Measurements from ENCODE around the gene POLR2H. TPM values are rescaled to one million over a fixed set of nuclear protein-coding genes. Genes with fewer than 3 reads are reported as not detected.

Gene POLR2H
- total RNA-seq, 2 donors from 2014 or later = 98.2 to 130 TPM

DNA sequence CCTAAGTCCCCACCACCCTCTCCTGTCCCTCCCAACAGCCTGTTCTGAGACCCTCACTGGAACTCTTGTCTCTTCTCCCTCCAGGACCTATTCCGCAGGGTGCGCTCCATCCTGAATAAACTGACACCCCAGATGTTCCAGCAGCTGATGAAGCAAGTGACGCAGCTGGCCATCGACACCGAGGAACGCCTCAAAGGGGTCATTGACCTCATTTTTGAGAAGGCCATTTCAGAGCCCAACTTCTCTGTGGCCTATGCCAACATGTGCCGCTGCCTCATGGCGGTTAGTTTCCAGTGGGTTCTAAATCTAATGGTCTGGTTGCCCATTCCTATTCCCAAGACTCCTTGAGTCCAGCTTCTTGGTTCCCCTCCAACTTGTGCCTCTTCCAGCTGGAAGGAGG is 37.8 kb upstream of the POLR2H start:
- no peak overlapping the region for H3K9ac ChIP-seq (ENCODE audit: low read depth in 2 of 2, low read length in 2 of 2)
- peaks cover 4% of the 10 kb centered on the region for H3K4me1 ChIP-seq
- TF ChIP-seq, protein P1, sequence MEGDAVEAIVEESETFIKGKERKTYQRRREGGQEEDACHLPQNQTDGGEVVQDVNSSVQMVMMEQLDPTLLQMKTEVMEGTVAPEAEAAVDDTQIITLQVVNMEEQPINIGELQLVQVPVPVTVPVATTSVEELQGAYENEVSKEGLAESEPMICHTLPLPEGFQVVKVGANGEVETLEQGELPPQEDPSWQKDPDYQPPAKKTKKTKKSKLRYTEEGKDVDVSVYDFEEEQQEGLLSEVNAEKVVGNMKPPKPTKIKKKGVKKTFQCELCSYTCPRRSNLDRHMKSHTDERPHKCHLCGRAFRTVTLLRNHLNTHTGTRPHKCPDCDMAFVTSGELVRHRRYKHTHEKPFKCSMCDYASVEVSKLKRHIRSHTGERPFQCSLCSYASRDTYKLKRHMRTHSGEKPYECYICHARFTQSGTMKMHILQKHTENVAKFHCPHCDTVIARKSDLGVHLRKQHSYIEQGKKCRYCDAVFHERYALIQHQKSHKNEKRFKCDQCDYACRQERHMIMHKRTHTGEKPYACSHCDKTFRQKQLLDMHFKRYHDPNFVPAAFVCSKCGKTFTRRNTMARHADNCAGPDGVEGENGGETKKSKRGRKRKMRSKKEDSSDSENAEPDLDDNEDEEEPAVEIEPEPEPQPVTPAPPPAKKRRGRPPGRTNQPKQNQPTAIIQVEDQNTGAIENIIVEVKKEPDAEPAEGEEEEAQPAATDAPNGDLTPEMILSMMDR (IDR thresholded peaks at IDR 0.05) = no peak
- H3K9me3 ChIP-seq = no peaks in the 10 kb centered on the region
- H3K27me3 ChIP-seq = no peaks in the 10 kb centered on the region
- intact Hi-C loops (cut with DNase I) = no loop called here
- H3K36me3 ChIP-seq = peaks cover 47% of the 10 kb centered on the region
- no peak for DNase-seq
- H3K4me3 ChIP-seq = no peak overlapping the region
- H3K27ac ChIP-seq = no peak overlapping the region

DNA sequence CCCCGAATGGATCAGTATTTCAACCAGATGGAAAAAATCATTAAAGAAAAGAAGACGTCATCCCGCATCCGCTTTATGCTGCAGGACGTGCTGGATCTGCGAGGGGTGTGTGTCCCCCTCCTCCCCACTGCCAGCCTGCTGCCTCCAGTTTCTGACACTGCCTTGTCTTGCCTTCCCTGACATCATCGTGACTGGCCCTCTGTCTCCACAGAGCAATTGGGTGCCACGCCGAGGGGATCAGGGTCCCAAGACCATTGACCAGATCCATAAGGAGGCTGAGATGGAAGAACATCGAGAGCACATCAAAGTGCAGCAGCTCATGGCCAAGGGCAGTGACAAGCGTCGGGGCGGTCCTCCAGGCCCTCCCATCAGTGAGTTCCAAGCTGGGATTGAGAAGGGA is 36.2 kb upstream of the POLR2H start:
- Histone ChIP-seq H3K27ac (no peak overlapping the region), H3K4me3 (no peak overlapping the region), H3K9ac (ENCODE audit: low read depth in 2 of 2, low read length in 2 of 2) (no peak overlapping the region), H3K9me3 (no peaks in the 10 kb centered on the region), H3K36me3 (peaks cover 54% of the 10 kb centered on the region), H3K4me1 (no peaks in the 10 kb centered on the region), H3K27me3 (no peaks in the 10 kb centered on the region)
- no peak for DNase-seq
- intact Hi-C loops (cut with DNase I) = no loop called here
- TF ChIP-seq, protein P1 (IDR thresholded peaks at IDR 0.05) = no peak

DNA sequence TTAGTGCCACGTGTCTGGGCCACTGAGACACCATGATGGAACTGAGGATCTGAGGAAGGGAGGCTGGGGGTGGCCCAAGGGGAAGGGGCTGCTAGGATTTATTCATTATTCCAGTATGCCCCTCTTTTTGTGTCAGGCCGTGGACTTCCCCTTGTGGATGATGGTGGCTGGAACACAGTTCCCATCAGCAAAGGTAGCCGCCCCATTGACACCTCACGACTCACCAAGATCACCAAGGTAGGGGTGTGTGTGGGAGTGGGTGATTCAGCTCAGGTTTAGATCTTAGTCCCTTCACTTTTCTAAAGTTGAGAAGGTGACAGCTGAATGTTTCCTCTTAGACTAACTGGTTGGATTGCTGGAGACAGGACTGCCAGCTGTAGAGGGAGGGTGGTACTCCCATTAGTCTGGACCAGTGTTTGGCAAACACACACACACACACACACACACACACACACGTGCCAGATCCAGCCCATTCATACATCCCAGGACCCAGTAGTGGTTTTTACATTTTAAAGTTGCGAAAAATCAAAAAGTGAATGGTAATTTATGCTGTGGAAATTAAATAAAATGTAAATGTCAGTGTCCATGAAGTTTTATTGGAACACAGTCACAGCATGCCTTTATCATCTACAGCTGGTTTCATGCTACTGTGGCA is 35.7 kb upstream of the POLR2H start:
- no peaks in the 10 kb centered on the region for H3K4me1 ChIP-seq
- TF ChIP-seq, protein P1 (IDR thresholded peaks at IDR 0.05) = no peak
- no peaks in the 10 kb centered on the region for H3K27me3 ChIP-seq
- H3K4me3 ChIP-seq = no peak overlapping the region
- intact Hi-C loops (cut with DNase I) = no loop called here
- H3K27ac ChIP-seq = no peak overlapping the region
- H3K36me3 ChIP-seq = peaks cover 54% of the 10 kb centered on the region
- no peak overlapping the region for H3K9ac ChIP-seq (ENCODE audit: low read depth in 2 of 2, low read length in 2 of 2)
- H3K9me3 ChIP-seq = no peaks in the 10 kb centered on the region
- no peak for DNase-seq

DNA sequence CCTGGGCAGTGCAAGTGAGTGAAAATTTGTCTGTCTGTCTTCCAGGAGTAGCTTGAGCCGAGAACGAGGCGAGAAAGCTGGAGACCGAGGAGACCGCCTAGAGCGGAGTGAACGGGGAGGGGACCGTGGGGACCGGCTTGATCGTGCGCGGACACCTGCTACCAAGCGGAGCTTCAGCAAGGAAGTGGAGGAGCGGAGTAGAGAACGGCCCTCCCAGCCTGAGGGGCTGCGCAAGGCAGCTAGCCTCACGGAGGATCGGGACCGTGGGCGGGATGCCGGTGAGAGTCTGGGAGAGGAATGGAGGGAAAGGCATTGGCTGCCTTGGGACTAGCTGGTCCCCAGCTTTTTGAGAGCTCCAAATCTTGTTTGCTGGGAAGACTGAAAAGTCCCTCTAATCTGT is 34.3 kb upstream of the POLR2H start:
- Histone ChIP-seq H3K4me3 (no peak overlapping the region), H3K36me3 (peaks cover 59% of the 10 kb centered on the region), H3K9ac (ENCODE audit: low read depth in 2 of 2, low read length in 2 of 2) (no peak overlapping the region), H3K27me3 (no peaks in the 10 kb centered on the region), H3K27ac (no peak overlapping the region), H3K9me3 (no peaks in the 10 kb centered on the region), H3K4me1 (no peaks in the 10 kb centered on the region)
- TF ChIP-seq, protein P1 (IDR thresholded peaks at IDR 0.05) = no peak
- no peak for DNase-seq
- intact Hi-C loops (cut with DNase I) = no loop called here

DNA sequence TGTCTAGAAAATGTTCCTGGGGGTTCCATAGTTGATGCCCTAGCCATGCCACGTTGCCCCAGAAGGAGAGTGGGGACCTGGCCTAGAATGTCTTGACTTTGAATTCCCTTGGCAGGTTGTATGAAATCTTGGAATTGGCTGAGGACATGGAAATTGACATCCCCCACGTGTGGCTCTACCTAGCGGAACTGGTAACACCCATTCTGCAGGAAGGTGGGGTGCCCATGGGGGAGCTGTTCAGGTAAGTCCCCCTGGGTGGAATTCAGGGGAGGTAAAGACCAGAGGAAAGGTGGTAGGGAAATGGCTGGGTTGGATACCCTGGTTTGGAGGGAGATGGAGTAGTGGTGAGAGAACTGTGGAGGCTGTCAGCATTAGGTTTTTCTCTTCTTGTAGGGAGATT is 33.0 kb upstream of the POLR2H start:
- no peak for DNase-seq
- no peaks in the 10 kb centered on the region for H3K9me3 ChIP-seq
- H3K27ac ChIP-seq = no peak overlapping the region
- H3K27me3 ChIP-seq = no peaks in the 10 kb centered on the region
- H3K4me3 ChIP-seq = no peak overlapping the region
- H3K4me1 ChIP-seq = no peaks in the 10 kb centered on the region
- H3K36me3 ChIP-seq = peaks cover 55% of the 10 kb centered on the region
- TF ChIP-seq, protein P1 (IDR thresholded peaks at IDR 0.05) = no peak
- intact Hi-C loops (cut with DNase I) = no loop called here
- no peak overlapping the region for H3K9ac ChIP-seq (ENCODE audit: low read depth in 2 of 2, low read length in 2 of 2)
